Brain microvascular endothelial cell (primary cell): ENCODE measurements around the gene EIF2B2.

ENCODE experiments used
- DNase-seq: peaks from one replicate; pipeline ENCODE4 v3.0.0-alpha.2; 2020
- H3K27ac ChIP-seq: fragments of 250-450 bp; sonication (Bioruptor Pico); 2 replicates; pipeline ENCODE4 v1.5.1; 2020; ENCODE audit warnings: mild to moderate bottlenecking, moderate library complexity
- H3K27me3 ChIP-seq: fragments of 250-450 bp; sonication (Bioruptor Pico); replicated peaks from 2 replicates; pipeline ENCODE4 v1.5.1; 2020; ENCODE audit warnings: mild to moderate bottlenecking
- H3K36me3 ChIP-seq: fragments of 250-450 bp; sonication (Bioruptor Pico); replicated peaks from 2 replicates; pipeline ENCODE4 v1.5.1; 2020; ENCODE audit warnings: mild to moderate bottlenecking
- H3K4me3 ChIP-seq: 2 replicates; pipeline ENCODE4 v1.5.1; 2011; ENCODE audit warnings: low read depth, mild to moderate bottlenecking, control low read depth, low read length, moderate library complexity
- in situ Hi-C: cut with HindIII; loops from 2 replicates; pipeline ENCODE4 v1.10.0; 2017; ENCODE audit warnings: low sequenced_read_pairs, low pct_ligation_motif_present
- TF ChIP-seq, protein P1 (sequence below): IDR thresholded peaks from 2 replicates; pipeline ENCODE4 v1.5.1; 2011; ENCODE audit warnings: low read depth, mild to moderate bottlenecking, moderate library complexity, low read length, control low read depth, inconsistent platforms; ENCODE audit errors: missing control alignments

The EIF2B2 gene

DNA sequence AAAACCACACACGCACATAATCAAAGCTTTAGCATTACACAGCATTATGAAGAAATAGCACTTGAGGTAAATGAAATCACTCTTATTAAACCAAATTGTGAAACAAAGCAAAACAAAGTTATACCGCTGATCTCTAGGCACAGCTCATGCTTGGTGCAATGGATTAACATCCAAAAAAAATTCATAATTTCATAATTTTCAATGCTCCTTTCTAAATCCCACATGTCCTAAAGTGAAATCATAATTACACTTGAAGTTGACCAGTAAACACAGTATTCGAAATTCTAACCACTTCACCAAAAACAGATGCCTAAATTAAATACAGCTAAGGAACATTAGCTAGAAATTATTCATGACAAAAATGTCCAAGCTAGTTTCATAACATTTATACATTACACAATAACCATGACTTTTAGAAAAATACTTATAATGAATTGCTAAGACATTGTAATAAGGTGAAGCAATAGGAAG lies 47.0 kb downstream of the EIF2B2 start:
- Histone ChIP-seq H3K27ac (no peak overlapping the region), H3K36me3 (no peaks in the 10 kb centered on the region), H3K4me3 (no peak overlapping the region), H3K27me3 (no peaks in the 10 kb centered on the region)
- TF ChIP-seq, protein P1, sequence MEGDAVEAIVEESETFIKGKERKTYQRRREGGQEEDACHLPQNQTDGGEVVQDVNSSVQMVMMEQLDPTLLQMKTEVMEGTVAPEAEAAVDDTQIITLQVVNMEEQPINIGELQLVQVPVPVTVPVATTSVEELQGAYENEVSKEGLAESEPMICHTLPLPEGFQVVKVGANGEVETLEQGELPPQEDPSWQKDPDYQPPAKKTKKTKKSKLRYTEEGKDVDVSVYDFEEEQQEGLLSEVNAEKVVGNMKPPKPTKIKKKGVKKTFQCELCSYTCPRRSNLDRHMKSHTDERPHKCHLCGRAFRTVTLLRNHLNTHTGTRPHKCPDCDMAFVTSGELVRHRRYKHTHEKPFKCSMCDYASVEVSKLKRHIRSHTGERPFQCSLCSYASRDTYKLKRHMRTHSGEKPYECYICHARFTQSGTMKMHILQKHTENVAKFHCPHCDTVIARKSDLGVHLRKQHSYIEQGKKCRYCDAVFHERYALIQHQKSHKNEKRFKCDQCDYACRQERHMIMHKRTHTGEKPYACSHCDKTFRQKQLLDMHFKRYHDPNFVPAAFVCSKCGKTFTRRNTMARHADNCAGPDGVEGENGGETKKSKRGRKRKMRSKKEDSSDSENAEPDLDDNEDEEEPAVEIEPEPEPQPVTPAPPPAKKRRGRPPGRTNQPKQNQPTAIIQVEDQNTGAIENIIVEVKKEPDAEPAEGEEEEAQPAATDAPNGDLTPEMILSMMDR = no peak
- no peak for DNase-seq
- in situ Hi-C loops = no loop called here

DNA sequence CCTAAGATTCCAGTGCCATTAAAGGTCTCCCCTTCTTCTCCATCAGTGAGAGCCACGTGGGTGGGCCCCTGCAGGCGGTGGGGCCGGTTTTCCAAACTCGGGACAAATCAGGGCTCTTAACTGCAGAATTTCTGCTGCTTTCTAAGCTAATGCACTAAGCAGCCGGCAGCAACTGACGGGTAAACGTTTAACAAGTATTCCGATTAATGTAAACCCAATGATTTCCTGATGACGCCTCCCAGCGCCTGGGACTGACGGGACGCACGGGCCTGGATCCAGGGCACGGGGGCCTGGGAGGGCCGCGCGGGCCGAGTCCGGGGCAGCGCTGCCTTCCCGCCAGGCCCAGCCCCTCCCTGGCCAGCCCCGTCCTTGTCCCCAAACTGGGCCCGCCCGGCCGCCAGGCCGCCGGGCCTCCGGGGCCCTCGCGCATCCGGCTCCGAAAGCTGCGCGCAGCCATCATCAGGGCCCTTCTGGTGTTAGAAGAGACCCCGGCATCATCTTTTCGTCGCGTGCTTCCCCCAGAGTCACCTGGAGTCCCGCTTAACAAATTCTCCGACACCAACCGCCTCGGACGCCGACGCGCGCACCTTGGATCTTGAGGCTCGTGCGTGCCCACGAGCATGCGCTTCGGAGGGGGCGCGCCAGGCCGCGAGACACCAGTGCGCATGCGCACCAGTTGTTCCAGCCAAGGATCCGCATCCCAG lies 48.3 kb downstream of the EIF2B2 start, which contains the start of gene MLH3:
MLH3 (minus strand) TSS at position 616 of the 704 bp plus-strand sequence. CDS start 1,812 bp downstream, outside the sequence.
- peak within 1 kb of the TSS; percentile 69 for H3K27ac ChIP-seq
- in situ Hi-C loops = no loop called here

DNA sequence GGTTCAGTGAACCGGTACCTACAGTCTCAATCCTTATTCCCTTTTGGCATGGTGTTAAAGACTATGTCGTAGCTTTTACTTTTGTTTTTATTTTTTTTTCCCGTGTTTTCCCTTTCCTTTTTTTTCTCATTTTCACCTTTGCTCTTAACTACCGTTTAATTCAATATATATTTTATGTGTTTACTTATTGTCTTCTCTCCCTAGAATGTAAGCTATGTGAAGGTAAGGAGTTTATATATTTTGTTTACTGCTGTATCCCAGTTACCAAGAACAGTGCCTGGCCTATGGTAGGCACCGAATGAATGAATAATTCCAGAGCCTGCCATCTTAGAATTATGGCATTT lies 48.8 kb downstream of the EIF2B2 start:
- Histone ChIP-seq H3K36me3 (no peaks in the 10 kb centered on the region), H3K4me3 (peak overlapping the region; percentile 67), H3K27me3 (no peaks in the 10 kb centered on the region), H3K27ac (no peak overlapping the region)
- DNase-seq = no peak
- in situ Hi-C loops = no loop called here
- TF ChIP-seq, protein P1 = no peak

More for the DNA sequence above, 48.3 kb downstream of the EIF2B2 start, which contains the start of gene MLH3:
- peak; percentile 38 for DNase-seq
- peak within 1 kb of the TSS; percentile 67 for H3K4me3 ChIP-seq
- no peaks in the 10 kb centered on the region for H3K27me3 ChIP-seq
- TF ChIP-seq, protein P1 = no peak
- no peaks in the 10 kb centered on the region for H3K36me3 ChIP-seq

DNA sequence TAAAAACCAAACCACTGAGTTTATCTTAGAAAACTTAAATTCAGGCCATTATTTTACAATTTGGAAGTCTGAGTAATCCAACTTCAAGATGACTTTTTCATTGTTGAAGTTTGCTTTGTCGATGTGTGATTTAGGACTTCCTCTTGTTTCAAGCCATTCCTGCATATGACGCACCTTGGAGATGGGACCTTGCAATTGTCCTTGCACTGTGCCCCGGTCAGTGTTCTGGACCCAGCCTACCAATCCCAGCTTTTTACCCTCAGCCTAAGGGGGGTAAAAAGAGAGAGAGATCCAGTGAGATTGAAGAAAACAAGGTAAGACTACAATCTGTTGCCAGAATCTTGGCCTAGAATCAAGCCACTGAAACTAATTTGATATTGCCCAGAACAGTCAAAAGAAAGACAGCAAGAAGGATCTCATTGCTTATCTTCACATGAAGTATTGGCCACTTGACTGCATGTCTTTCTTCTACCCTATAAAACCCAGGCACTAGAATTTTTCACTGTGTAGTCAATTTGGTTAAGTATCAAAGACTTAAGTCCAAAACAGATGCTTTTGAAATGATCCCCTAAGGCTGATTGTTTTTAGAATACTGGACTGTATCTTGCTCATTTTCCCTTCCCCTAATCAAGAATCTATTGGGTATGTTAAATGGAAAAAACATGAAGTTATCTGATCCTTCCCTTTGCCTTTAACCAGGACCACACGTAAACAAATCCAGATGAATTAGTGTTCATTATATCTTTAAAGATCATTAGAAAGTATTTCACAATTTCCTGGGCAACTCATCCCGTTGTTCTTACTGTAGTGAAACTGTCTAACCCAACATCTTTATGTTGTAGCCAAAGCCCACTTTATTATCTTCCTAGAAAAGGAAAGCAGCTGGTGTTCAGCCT lies 50.9 kb downstream of the EIF2B2 start:
- no peaks in the 10 kb centered on the region for H3K27me3 ChIP-seq
- in situ Hi-C loops = no loop called here
- TF ChIP-seq, protein P1 = no peak
- no peaks in the 10 kb centered on the region for H3K36me3 ChIP-seq
- no peak overlapping the region for H3K27ac ChIP-seq
- DNase-seq = no peak
- H3K4me3 ChIP-seq = no peak overlapping the region

DNA sequence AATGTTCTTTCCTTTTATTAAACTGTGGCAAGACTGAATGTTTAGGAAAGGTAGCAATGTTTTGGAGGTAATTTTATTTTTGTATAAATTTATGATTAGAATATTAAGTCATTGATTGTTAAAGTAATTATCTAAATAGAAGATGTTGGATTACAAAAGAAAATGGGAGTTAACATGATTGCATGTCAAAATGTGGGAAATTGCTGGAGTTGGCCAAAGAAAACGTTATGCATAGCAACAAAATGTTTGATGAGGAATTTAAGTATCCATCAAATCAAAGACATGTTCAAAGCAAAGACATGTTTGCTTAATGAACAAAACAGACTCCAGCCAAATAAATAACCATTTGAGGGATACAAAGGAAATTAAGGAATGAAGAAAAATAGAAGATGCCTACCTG lies 51.7 kb downstream of the EIF2B2 start:
- Histone ChIP-seq H3K27ac (no peak overlapping the region), H3K27me3 (no peaks in the 10 kb centered on the region), H3K4me3 (no peak overlapping the region), H3K36me3 (no peaks in the 10 kb centered on the region)
- TF ChIP-seq, protein P1 = no peak
- in situ Hi-C loops = no loop called here
- no peak for DNase-seq
